HG03469 (cell line): ENCODE measurements around the gene CTNNBL1.

Source experiments
- ATAC-seq: cut with Tn5 transposase; IDR thresholded peaks from one replicate; pipeline ENCODE4 v1.9.1; 2021; ENCODE audit warnings: mild to moderate bottlenecking, moderate library complexity, moderate number of reproducible peaks; ENCODE audit not compliant: unreplicated experiment

CTNNBL1 gene

GRCh38 chr20:37913567-37914366 lies 219.9 kb downstream of the CTNNBL1 start:
- ATAC-seq: no peak

GRCh38 chr20:37914367-37914671 lies 220.5 kb downstream of the CTNNBL1 start:
- ATAC-seq: no peak

GRCh38 chr20:37914672-37915433 lies 221.0 kb downstream of the CTNNBL1 start:
- no peak for ATAC-seq

DNA sequence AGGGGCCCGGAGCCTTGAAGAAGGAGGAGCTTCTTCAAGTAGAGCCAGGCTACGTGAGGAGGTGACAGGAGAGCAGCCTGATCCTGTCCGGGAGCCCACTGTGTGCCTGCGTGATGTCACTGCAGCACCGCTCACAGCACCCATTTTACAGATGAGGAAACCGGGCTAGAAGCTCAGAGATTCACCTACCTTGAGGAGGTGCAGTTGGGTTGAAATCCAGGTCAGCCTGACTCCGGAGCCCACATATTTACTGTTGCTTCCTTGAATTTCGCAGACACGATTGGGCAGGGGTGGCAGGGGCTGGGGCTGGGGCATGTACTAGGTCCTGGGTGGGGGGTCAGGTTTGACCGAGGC lies 221.6 kb downstream of the CTNNBL1 start:
- no peak for ATAC-seq

DNA sequence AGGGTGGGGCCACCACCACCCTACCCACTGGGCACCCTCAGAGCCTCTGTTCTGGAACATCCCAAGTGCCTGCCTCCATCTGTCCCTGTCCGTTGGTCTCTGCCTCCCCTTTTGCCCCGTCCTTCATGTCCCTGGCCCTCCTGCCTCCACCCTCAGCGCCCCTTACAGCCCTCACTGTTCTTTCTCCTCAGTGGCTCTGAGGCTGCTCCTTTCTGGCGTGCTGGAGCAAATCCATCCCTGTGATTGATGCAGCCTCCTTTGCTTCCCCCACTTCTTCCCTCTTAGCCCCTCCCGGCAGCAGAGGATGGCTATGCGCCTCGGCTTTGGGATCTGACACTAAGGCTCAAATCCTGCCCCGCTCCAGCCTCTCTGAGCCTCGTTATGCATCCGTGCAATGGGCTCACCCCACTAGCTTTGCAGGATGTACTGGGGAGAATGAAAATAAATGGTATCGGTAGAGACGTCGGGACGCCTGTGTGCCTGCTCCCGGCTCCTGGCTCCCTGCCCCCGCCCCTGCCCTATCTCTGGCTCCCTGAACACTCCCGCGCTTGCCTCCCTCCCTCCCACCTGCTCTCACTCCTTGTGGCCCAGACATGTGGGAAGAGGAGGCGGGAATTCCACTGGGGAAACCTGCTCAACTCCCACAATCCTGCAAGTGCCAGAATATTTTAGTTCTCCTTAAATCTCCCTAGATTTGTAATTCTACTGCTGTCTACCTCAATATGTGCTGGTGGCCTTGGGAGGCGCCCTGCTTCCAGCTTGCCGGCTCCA lies 222.2 kb downstream of the CTNNBL1 start:
- no peak for ATAC-seq

DNA sequence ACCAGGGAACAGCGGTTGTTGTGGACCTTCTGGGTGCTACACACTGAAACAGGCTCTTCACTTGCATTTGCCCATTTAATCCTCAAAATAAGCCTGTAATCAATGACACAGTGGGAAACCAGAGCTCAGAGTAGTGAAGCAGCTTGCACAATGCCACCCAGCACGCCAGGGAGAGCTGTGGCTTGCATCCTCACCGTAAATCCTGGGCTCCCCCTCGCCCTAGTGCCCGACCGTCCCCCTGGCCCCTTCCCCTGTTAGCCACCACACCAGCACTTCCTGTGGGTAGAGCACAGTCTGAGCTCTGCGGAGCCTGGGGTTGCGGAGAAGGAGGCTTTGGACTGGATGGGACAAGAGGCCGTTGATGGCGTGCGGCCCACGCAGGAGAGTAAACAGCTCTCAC lies 223.6 kb downstream of the CTNNBL1 start:
- no peak for ATAC-seq

- ATAC-seq: no peak
Observed at GRCh38 chr20:37918035-37918434, 224.2 kb downstream of the CTNNBL1 start.

- no peak for ATAC-seq
Observed at GRCh38 chr20:37919389-37920040, 225.7 kb downstream of the CTNNBL1 start.

DNA sequence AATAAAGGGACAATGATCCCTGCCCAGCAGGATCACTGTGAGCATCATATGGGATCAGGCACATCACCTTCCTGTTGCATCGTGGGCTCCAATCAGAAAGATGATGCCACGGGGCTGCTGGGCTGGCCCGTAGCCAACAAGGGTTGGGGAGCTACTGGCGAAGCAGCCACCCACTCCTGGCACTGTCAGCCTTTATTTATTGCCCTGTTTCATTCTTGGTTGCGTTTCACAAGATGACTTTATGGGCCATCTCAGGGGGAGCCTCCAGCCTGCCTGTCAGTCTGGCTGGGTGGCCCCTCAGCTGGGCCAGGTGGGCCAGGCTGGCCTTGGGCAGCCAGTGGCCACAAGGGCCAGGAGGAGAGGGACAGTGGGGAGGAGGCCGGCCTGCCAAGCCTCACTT lies 226.4 kb downstream of the CTNNBL1 start:
- ATAC-seq: no peak

- no peak for ATAC-seq
Observed at GRCh38 chr20:37920679-37921322, 227.0 kb downstream of the CTNNBL1 start.

- no peak for ATAC-seq
Observed at GRCh38 chr20:37921341-37921929, 227.6 kb downstream of the CTNNBL1 start.
